ENCODE data around the gene PRKN. TPM values are rescaled to one million over a fixed set of nuclear protein-coding genes. Genes with fewer than 3 reads are reported as not detected.

PRKN gene
- total and polyA plus RNA-seq, 10 donors: 0.23 to 14.1 (median 7.0) TPM

GRCh38 chr6:161407581-161407980 lies 1320.0 kb downstream of the PRKN start:
- TF ChIP-seq POLR2AphosphoS5 (IDR thresholded peaks at IDR 0.05) (no peak), CTCF (IDR thresholded peaks at IDR 0.05 in 8 of 11, conservative IDR thresholded peaks at IDR 0.05 in 3 of 11) (no peak), POLR2A (IDR thresholded peaks at IDR 0.05) (no peak)
- 57 to 79% (median 70%) methylated on average over 4 of the region's 4 CpGs for WGBS, 5 donors
- Histone ChIP-seq H3K27me3 (replicated peaks in 1 of 7) (no peaks in the 10 kb centered on the region), H3K4me3 (no peak overlapping the region), H3K4me1 (no peaks in the 10 kb centered on the region), H3K27ac (no peak overlapping the region), H3K36me3 (no peaks in the 10 kb centered on the region), H3K9me3 (peaks cover 0 to 14% (median 8%) of the 10 kb centered on the region in 8 donors)
- DNase-seq: no peak
- intact Hi-C loops (cut with DNase I; ENCODE audit: low total_unique reads): no loop called here

- H3K36me3 ChIP-seq: no peaks in the 10 kb centered on the region
- no peak overlapping the region for H3K27ac ChIP-seq
- no peaks in the 10 kb centered on the region for H3K4me1 ChIP-seq
- peaks cover 0 to 14% (median 8%) of the 10 kb centered on the region in 8 donors for H3K9me3 ChIP-seq
- intact Hi-C loops (cut with DNase I; ENCODE audit: low total_unique reads): no loop called here
- no peak for TF ChIP-seq POLR2AphosphoS5 (IDR thresholded peaks at IDR 0.05)
- TF ChIP-seq POLR2A (IDR thresholded peaks at IDR 0.05): no peak
- no peak for TF ChIP-seq CTCF (IDR thresholded peaks at IDR 0.05 in 8 of 11, conservative IDR thresholded peaks at IDR 0.05 in 3 of 11)
- no peak for DNase-seq
- no peak overlapping the region for H3K4me3 ChIP-seq
- no peaks in the 10 kb centered on the region for H3K27me3 ChIP-seq (replicated peaks in 1 of 7)
- WGBS, 5 donors: 68 to 85% (median 83%) methylated on average over 2 of the region's 2 CpGs
Observed at GRCh38 chr6:161407115-161407514, 1320.5 kb downstream of the PRKN start.

- peaks cover 0 to 14% (median 8%) of the 10 kb centered on the region in 8 donors for H3K9me3 ChIP-seq
- no peak overlapping the region for H3K4me3 ChIP-seq
- intact Hi-C loops (cut with DNase I; ENCODE audit: low total_unique reads): no loop called here
- H3K36me3 ChIP-seq: no peaks in the 10 kb centered on the region
- H3K27ac ChIP-seq: no peak overlapping the region
- no peaks in the 10 kb centered on the region for H3K27me3 ChIP-seq (replicated peaks in 1 of 7)
- 85 to 92% (median 88%) methylated on average over 6 of the region's 6 CpGs for WGBS, 5 donors
- no peak for DNase-seq
- no peaks in the 10 kb centered on the region for H3K4me1 ChIP-seq
- TF ChIP-seq CTCF (IDR thresholded peaks at IDR 0.05 in 8 of 11, conservative IDR thresholded peaks at IDR 0.05 in 3 of 11): no peak
- no peak for TF ChIP-seq POLR2AphosphoS5 (IDR thresholded peaks at IDR 0.05)
Observed at GRCh38 chr6:161406646-161407045, 1320.9 kb downstream of the PRKN start.

- no peak overlapping the region for H3K4me3 ChIP-seq
- H3K36me3 ChIP-seq: no peaks in the 10 kb centered on the region
- DNase-seq: no peak
- 83 to 96% (median 87%) methylated on average over 4 of the region's 4 CpGs for WGBS, 5 donors
- H3K4me1 ChIP-seq: no peaks in the 10 kb centered on the region
- no peak overlapping the region for H3K27ac ChIP-seq
- H3K9me3 ChIP-seq: peaks cover 0 to 11% (median 8%) of the 10 kb centered on the region in 8 donors
- intact Hi-C loops (cut with DNase I; ENCODE audit: low total_unique reads): no loop called here
- TF ChIP-seq POLR2AphosphoS5 (IDR thresholded peaks at IDR 0.05) (no peak), POLR2A (IDR thresholded peaks at IDR 0.05) (no peak), CTCF (IDR thresholded peaks at IDR 0.05 in 8 of 11, conservative IDR thresholded peaks at IDR 0.05 in 3 of 11) (no peak)
- no peaks in the 10 kb centered on the region for H3K27me3 ChIP-seq (replicated peaks in 1 of 7)
Observed at GRCh38 chr6:161405418-161405817, 1322.1 kb downstream of the PRKN start.
